GM12878 (cell line): ENCODE results near the gene SP1.

Source experiments
- ASH2L ChIP-seq: fragments of 300-600, 200-600 bp; sonication (generic); IDR thresholded peaks from 2 replicates; pipeline ENCODE4 v1.6.1; 2017; ENCODE audit warnings: low read depth, mild to moderate bottlenecking, borderline replicate concordance
- CTCF ChIP-seq, 3 experiments: IDR thresholded peaks in 2 of 3; conservative IDR thresholded peaks in 1 of 3; 2 replicates each; pipeline ENCODE4 v1.5.1; 2011; ENCODE audit warnings: low read depth in 3 of 3, low read length in 3 of 3, mild to moderate bottlenecking in 3 of 3, control low read depth in 2 of 3, moderate library complexity in 2 of 3, inconsistent platforms in 1 of 3, mixed read lengths in 1 of 3; ENCODE audit not compliant: control insufficient read depth in 2 of 3, insufficient read depth in 1 of 3; ENCODE audit errors: extremely low read depth in 1 of 3
- HDGF ChIP-seq: fragments of 450-650 bp; IDR thresholded peaks from 2 replicates; pipeline ENCODE4 v1.6.1; 2016; ENCODE audit warnings: antibody characterized with exemption
- KLF5 ChIP-seq: fragments of 450-650 bp; IDR thresholded peaks from 2 replicates; pipeline ENCODE4 v1.6.1; 2014; ENCODE audit warnings: mild to moderate bottlenecking; ENCODE audit not compliant: partially characterized antibody
- POLR2AphosphoS5 ChIP-seq: IDR thresholded peaks from 2 replicates; pipeline ENCODE4 v1.6.1; 2011; ENCODE audit warnings: mild to moderate bottlenecking, low read length, inconsistent platforms
- TAF1 ChIP-seq: IDR thresholded peaks from 2 replicates; pipeline ENCODE4 v1.6.1; 2011; ENCODE audit warnings: mild to moderate bottlenecking, low read depth, low read length, borderline replicate concordance
- ZBTB11 ChIP-seq: fragments of 450-650 bp; formaldehyde crosslinking; IDR thresholded peaks from 2 replicates; pipeline ENCODE4 v1.5.0; 2022; ENCODE audit warnings: mild to moderate bottlenecking, missing genetic modification characterization

- TF ChIP-seq CTCF (IDR thresholded peaks at IDR 0.05 in 2 of 3, conservative IDR thresholded peaks at IDR 0.05 in 1 of 3; ENCODE audit: control insufficient read depth in 2 of 3, extremely low read depth in 1 of 3, insufficient read depth in 1 of 3, low read depth in 3 of 3, low read length in 3 of 3) (no peak), KLF5 (no peak), POLR2AphosphoS5 (no peak), ZBTB11 (CRISPR knock-in tag) (no peak), HDGF (no peak), ASH2L (no peak), TAF1 (no peak)
Measured at GRCh38 chr12:53428741-53429140, 48.8 kb downstream of the SP1 start.
